Prostate gland (tissue), 2 donors: ENCODE measurements around the gene CRB1.

Experiments
- CTCF ChIP-seq, 4 experiments: fragments of 200-600 bp in 2 of 4; fragments of 450-650 bp in 2 of 4; sonication (generic) in 2 of 4; IDR thresholded peaks; 1 replicate in 3 of 4; 2 replicates in 1 of 4; pipeline ENCODE4 v1.5.1; 2016 to 2019; ENCODE audit warnings: antibody characterized with exemption in 4 of 4, mild to moderate bottlenecking in 2 of 4, moderate library complexity in 2 of 4
- POLR2A ChIP-seq: fragments of 450-650 bp; IDR thresholded peaks from one replicate; pipeline ENCODE4 v1.6.1; 2016; ENCODE audit warnings: antibody characterized with exemption, mild to moderate bottlenecking
- POLR2AphosphoS5 ChIP-seq: sonication (generic); formaldehyde crosslinking; IDR thresholded peaks from one replicate; pipeline ENCODE4 v1.6.1; 2017; ENCODE audit warnings: antibody characterized with exemption

- TF ChIP-seq CTCF (IDR thresholded peaks at IDR 0.05): no peak
- no peak for TF ChIP-seq POLR2AphosphoS5
- no peak for TF ChIP-seq POLR2A
Observed at GRCh38 chr1:197438010-197438790, 170.1 kb downstream of the CRB1 start.
